A549 (cell line): ENCODE results near the gene LRRC36. TPM values are rescaled to one million over a fixed set of nuclear protein-coding genes. Genes with fewer than 3 reads are reported as not detected.

Source experiments
- ATAC-seq, 2 experiments: fragments of 200-7000 bp in 1 of 2; fragments of >200 bp in 1 of 2; cut with Nextera tagmentation in 1 of 2; cut with Tn5 transposase in 1 of 2; 3 replicates each; pipeline versions ENCODE4 v1.8.0 to v1.9.1; 2018 to 2020; ENCODE audit warnings: mild to moderate bottlenecking in 1 of 2, moderate library complexity in 1 of 2
- CTCF ChIA-PET: fragments of 300-600 bp; sonication (Branson Sonifier 250); formaldehyde crosslinking; extraction: SDS; loops from one replicate; lab custom pipeline; 2021; ENCODE audit warnings: antibody characterized with exemption, inconsistent platforms; lab: Yijun Ruan, JAX
- POLR2A ChIA-PET: fragments of 350-600 bp; formaldehyde crosslinking; extraction: SDS; loops from one replicate; lab custom pipeline; 2021; ENCODE audit warnings: antibody characterized with exemption, inconsistent platforms; lab: Yijun Ruan, JAX
- DNase-seq, 2 experiments: peaks; one replicate each; pipeline versions ENCODE4 v3.0.0 to v3.0.0-alpha.2; 2011 to 2016; ENCODE audit warnings: low read depth in 1 of 2, low spot score in 1 of 2
- FAIRE-seq: peaks from 2 replicates; lab custom pipeline; 2011; peaks lifted over from hg19 to GRCh38; lab: Jason Lieb, UNC
- H3K27ac ChIP-seq, 2 experiments: fragments of >200 bp; sonication (Bioruptor Twin); formaldehyde crosslinking; 3 replicates each; pipeline ENCODE4 v1.5.1; 2016 to 2017
- H3K4me1 ChIP-seq: fragments of >200 bp; sonication (Bioruptor Twin); formaldehyde crosslinking; 3 replicates; pipeline ENCODE4 v1.6.1; 2016
- H3K4me2 ChIP-seq: fragments of >200 bp; sonication (Bioruptor Twin); formaldehyde crosslinking; 3 replicates; pipeline ENCODE4 v1.6.1; 2016
- H3K4me3 ChIP-seq: fragments of >200 bp; sonication (Bioruptor Twin); formaldehyde crosslinking; 3 replicates; pipeline ENCODE4 v1.5.1; 2016
- H3K9me3 ChIP-seq: fragments of >200 bp; sonication (Bioruptor Twin); formaldehyde crosslinking; 3 replicates; pipeline ENCODE4 v1.6.1; 2016
- CBX8 ChIP-seq: fragments of 200-600 bp; sonication (generic); IDR thresholded peaks from 2 replicates; pipeline ENCODE4 v1.6.1; 2016
- EHF ChIP-seq: fragments of 250-450 bp; sonication (Bioruptor Pico); IDR thresholded peaks from 2 replicates; pipeline ENCODE4 v1.5.0; 2020; ENCODE audit warnings: mild to moderate bottlenecking
- ESRRA ChIP-seq: fragments of 150-350 bp; IDR thresholded peaks from 2 replicates; pipeline ENCODE4 v1.6.1; 2014; ENCODE audit warnings: mild to moderate bottlenecking, low read length, borderline replicate concordance
- HOXB5 ChIP-seq: fragments of 250-450 bp; sonication (Bioruptor Pico); IDR thresholded peaks from 2 replicates; pipeline ENCODE4 v1.5.0; 2020; ENCODE audit warnings: mild to moderate bottlenecking, moderate library complexity
- KDM5A ChIP-seq: fragments of 200-600 bp; sonication (generic); IDR thresholded peaks from 2 replicates; pipeline ENCODE4 v1.6.1; 2016; ENCODE audit warnings: antibody characterized with exemption, mild to moderate bottlenecking
- NFE2L2 ChIP-seq: fragments of 150-350 bp; conservative IDR thresholded peaks from 2 replicates; pipeline ENCODE4 v1.6.1; 2014; ENCODE audit warnings: low read length
- NPAS2 ChIP-seq: fragments of 250-450 bp; sonication (Bioruptor Pico); IDR thresholded peaks from 2 replicates; pipeline ENCODE4 v1.8.0; 2022; ENCODE audit warnings: mild to moderate bottlenecking, moderate library complexity, borderline replicate concordance
- PHF8 ChIP-seq: fragments of 200-600 bp; sonication (generic); IDR thresholded peaks from 2 replicates; pipeline ENCODE4 v1.6.1; 2016; ENCODE audit warnings: low read depth, mild to moderate bottlenecking, antibody characterized with exemption, moderate library complexity, borderline replicate concordance
- POLR2A ChIP-seq: IDR thresholded peaks from 2 replicates; pipeline ENCODE4 v1.6.1; 2012; ENCODE audit warnings: mild to moderate bottlenecking, low read length
- POLR2AphosphoS2 ChIP-seq: conservative IDR thresholded peaks from 2 replicates; pipeline ENCODE4 v1.6.1; 2012; ENCODE audit warnings: low read length, improper control_type of control experiment, inconsistent platforms
- RAD21 ChIP-seq, 2 experiments: fragments of >200 bp in 1 of 2; sonication (Bioruptor Twin) in 1 of 2; formaldehyde crosslinking in 1 of 2; IDR thresholded peaks in 1 of 2; conservative IDR thresholded peaks in 1 of 2; 2 replicates in 1 of 2; 3 replicates in 1 of 2; pipeline ENCODE4 v1.6.1; 2012 to 2018; ENCODE audit warnings: inconsistent platforms in 1 of 2
- RNF2 ChIP-seq: fragments of 200-600 bp; sonication (generic); IDR thresholded peaks from 2 replicates; pipeline ENCODE4 v1.6.1; 2016; ENCODE audit warnings: low read depth, mild to moderate bottlenecking, antibody characterized with exemption, moderate library complexity, borderline replicate concordance
- ZFP36 ChIP-seq: fragments of 450-650 bp; IDR thresholded peaks from 2 replicates; pipeline ENCODE4 v1.6.1; 2014; ENCODE audit warnings: borderline replicate concordance; ENCODE audit not compliant: partially characterized antibody
- WGBS: methylation state at CpG from one replicate; pipeline ENCODE4 v1.1.6; 2017; ENCODE audit errors: missing lambda C conversion rate; 5-methylcytosine and 5-hydroxymethylcytosine counted together
- polyA plus RNA-seq, 4 experiments: library from polyadenylated mRNA; depleted of rRNA in 3 of 4; stranded (reverse); fragments of >200 nt; fragmentation: RNase III in 1 of 4; extraction: RNeasy Plus Mini Kit Qiagen cat#74134 plus additional on column Dnase treatment in 1 of 4; gene quantifications; 2 replicates in 3 of 4; 3 replicates in 1 of 4; pipeline ENCODE4 v1.2.3, GENCODE V29; 2011 to 2017
- TF ChIP-seq, protein P1 (sequence below): IDR thresholded peaks from 2 replicates; pipeline ENCODE4 v1.6.1; 2012
- TF ChIP-seq, protein P2 (sequence below): fragments of 200-600 bp; sonication (generic); IDR thresholded peaks from 2 replicates; pipeline ENCODE4 v1.6.1; 2016; ENCODE audit warnings: antibody characterized with exemption, mild to moderate bottlenecking, moderate library complexity
- TF ChIP-seq, protein P3 (sequence below): fragments of >200 bp; sonication (Bioruptor Twin); formaldehyde crosslinking; IDR thresholded peaks from 3 replicates; pipeline ENCODE4 v1.6.1; 2016
- TF ChIP-seq, protein P4 (sequence below): fragments of >200 bp; sonication (Bioruptor Twin); formaldehyde crosslinking; IDR thresholded peaks from 2 replicates; pipeline ENCODE4 v1.6.1; 2016
- TF ChIP-seq, protein P5 (sequence below): fragments of >200 bp; sonication (Bioruptor Twin); formaldehyde crosslinking; IDR thresholded peaks from 3 replicates; pipeline ENCODE4 v1.5.1; 2016
- TF ChIP-seq, protein P6 (sequence below): fragments of 250-450 bp; sonication (Bioruptor Pico); IDR thresholded peaks from 2 replicates; pipeline ENCODE4 v1.5.0; 2020; ENCODE audit warnings: low read depth, mild to moderate bottlenecking, moderate library complexity
- TF ChIP-seq, protein P7 (sequence below): fragments of 250-450 bp; sonication (Bioruptor Pico); IDR thresholded peaks from 2 replicates; pipeline ENCODE4 v1.5.0; 2021; ENCODE audit warnings: mild to moderate bottlenecking, moderate library complexity, borderline replicate concordance

Gene LRRC36
- polyA plus RNA-seq, 2 of the 4 experiments (the other 2 are of a cell fraction), result 0.48 to 0.57 TPM

DNA sequence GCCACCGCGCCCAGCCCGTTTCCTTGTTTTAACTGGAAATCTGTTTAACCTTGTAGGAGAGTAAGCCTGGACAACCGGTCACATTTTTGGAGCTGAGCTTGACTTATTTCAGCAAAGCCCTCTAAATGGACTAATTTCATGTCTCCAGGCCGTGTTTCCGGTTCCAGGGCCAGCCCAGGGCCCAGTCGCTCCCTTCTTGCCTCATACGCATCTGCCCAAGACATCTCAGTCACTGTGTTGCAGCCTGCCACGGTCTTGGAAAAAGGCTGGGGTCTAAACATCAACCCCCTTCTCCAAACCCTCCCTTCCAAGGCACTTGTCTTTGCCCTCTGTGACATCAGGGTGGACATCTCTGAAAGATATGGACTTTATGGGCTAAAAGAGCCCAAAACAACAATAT lies 28.3 kb upstream of the LRRC36 start:
- no peak for FAIRE-seq
- ATAC-seq, result no peak
- H3K27ac ChIP-seq, result no peak overlapping the region
- no peak overlapping the region for H3K4me2 ChIP-seq
- CTCF ChIA-PET, result interaction anchor here (1.5 to 5.1 kb wide), 3 partner anchors 12 to 102 kb away, joined by 4 to 31 read pairs (median 5); partner anchors contain the start of genes KCTD19 and LRRC36
- TF ChIP-seq, protein P1, sequence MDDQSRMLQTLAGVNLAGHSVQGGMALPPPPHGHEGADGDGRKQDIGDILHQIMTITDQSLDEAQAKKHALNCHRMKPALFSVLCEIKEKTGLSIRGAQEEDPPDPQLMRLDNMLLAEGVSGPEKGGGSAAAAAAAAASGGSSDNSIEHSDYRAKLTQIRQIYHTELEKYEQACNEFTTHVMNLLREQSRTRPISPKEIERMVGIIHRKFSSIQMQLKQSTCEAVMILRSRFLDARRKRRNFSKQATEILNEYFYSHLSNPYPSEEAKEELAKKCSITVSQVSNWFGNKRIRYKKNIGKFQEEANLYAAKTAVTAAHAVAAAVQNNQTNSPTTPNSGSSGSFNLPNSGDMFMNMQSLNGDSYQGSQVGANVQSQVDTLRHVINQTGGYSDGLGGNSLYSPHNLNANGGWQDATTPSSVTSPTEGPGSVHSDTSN, result no peak
- TF ChIP-seq, protein P2, sequence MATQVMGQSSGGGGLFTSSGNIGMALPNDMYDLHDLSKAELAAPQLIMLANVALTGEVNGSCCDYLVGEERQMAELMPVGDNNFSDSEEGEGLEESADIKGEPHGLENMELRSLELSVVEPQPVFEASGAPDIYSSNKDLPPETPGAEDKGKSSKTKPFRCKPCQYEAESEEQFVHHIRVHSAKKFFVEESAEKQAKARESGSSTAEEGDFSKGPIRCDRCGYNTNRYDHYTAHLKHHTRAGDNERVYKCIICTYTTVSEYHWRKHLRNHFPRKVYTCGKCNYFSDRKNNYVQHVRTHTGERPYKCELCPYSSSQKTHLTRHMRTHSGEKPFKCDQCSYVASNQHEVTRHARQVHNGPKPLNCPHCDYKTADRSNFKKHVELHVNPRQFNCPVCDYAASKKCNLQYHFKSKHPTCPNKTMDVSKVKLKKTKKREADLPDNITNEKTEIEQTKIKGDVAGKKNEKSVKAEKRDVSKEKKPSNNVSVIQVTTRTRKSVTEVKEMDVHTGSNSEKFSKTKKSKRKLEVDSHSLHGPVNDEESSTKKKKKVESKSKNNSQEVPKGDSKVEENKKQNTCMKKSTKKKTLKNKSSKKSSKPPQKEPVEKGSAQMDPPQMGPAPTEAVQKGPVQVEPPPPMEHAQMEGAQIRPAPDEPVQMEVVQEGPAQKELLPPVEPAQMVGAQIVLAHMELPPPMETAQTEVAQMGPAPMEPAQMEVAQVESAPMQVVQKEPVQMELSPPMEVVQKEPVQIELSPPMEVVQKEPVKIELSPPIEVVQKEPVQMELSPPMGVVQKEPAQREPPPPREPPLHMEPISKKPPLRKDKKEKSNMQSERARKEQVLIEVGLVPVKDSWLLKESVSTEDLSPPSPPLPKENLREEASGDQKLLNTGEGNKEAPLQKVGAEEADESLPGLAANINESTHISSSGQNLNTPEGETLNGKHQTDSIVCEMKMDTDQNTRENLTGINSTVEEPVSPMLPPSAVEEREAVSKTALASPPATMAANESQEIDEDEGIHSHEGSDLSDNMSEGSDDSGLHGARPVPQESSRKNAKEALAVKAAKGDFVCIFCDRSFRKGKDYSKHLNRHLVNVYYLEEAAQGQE, result no peak
- no peak for TF ChIP-seq POLR2A
- TF ChIP-seq RNF2, result no peak
- TF ChIP-seq KDM5A, result no peak
- TF ChIP-seq, protein P3, sequence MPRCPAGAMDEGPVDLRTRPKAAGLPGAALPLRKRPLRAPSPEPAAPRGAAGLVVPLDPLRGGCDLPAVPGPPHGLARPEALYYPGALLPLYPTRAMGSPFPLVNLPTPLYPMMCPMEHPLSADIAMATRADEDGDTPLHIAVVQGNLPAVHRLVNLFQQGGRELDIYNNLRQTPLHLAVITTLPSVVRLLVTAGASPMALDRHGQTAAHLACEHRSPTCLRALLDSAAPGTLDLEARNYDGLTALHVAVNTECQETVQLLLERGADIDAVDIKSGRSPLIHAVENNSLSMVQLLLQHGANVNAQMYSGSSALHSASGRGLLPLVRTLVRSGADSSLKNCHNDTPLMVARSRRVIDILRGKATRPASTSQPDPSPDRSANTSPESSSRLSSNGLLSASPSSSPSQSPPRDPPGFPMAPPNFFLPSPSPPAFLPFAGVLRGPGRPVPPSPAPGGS, result no peak
- TF ChIP-seq NPAS2 (CRISPR knock-in tag), result no peak
- TF ChIP-seq, protein P4, sequence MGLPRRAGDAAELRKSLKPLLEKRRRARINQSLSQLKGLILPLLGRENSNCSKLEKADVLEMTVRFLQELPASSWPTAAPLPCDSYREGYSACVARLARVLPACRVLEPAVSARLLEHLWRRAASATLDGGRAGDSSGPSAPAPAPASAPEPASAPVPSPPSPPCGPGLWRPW, result no peak
- TF ChIP-seq POLR2AphosphoS2, result no peak
- TF ChIP-seq CBX8, result no peak
- no peak for TF ChIP-seq NFE2L2
- no peak for TF ChIP-seq RAD21 (conservative IDR thresholded peaks at IDR 0.05 in 1 of 2, IDR thresholded peaks at IDR 0.05 in 1 of 2)
- TF ChIP-seq HOXB5, result no peak
- no peak for TF ChIP-seq ZFP36
- TF ChIP-seq EHF (CRISPR knock-in tag), result no peak
- no peak for TF ChIP-seq ESRRA
- TF ChIP-seq, protein P5, sequence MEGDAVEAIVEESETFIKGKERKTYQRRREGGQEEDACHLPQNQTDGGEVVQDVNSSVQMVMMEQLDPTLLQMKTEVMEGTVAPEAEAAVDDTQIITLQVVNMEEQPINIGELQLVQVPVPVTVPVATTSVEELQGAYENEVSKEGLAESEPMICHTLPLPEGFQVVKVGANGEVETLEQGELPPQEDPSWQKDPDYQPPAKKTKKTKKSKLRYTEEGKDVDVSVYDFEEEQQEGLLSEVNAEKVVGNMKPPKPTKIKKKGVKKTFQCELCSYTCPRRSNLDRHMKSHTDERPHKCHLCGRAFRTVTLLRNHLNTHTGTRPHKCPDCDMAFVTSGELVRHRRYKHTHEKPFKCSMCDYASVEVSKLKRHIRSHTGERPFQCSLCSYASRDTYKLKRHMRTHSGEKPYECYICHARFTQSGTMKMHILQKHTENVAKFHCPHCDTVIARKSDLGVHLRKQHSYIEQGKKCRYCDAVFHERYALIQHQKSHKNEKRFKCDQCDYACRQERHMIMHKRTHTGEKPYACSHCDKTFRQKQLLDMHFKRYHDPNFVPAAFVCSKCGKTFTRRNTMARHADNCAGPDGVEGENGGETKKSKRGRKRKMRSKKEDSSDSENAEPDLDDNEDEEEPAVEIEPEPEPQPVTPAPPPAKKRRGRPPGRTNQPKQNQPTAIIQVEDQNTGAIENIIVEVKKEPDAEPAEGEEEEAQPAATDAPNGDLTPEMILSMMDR, result no peak
- TF ChIP-seq, protein P6, sequence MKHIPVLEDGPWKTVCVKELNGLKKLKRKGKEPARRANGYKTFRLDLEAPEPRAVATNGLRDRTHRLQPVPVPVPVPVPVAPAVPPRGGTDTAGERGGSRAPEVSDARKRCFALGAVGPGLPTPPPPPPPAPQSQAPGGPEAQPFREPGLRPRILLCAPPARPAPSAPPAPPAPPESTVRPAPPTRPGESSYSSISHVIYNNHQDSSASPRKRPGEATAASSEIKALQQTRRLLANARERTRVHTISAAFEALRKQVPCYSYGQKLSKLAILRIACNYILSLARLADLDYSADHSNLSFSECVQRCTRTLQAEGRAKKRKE (CRISPR knock-in tag), result no peak
- TF ChIP-seq, protein P7, sequence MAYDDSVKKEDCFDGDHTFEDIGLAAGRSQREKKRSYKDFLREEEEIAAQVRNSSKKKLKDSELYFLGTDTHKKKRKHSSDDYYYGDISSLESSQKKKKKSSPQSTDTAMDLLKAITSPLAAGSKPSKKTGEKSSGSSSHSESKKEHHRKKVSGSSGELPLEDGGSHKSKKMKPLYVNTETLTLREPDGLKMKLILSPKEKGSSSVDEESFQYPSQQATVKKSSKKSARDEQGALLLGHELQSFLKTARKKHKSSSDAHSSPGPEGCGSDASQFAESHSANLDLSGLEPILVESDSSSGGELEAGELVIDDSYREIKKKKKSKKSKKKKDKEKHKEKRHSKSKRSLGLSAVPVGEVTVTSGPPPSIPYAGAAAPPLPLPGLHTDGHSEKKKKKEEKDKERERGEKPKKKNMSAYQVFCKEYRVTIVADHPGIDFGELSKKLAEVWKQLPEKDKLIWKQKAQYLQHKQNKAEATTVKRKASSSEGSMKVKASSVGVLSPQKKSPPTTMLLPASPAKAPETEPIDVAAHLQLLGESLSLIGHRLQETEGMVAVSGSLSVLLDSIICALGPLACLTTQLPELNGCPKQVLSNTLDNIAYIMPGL, result no peak
- TF ChIP-seq PHF8, result no peak
- TF ChIP-seq, all 56 proteins: peak for 0
- H3K9me3 ChIP-seq, result no peaks in the 10 kb centered on the region
- WGBS, result 84% methylated on average over 9 of the region's 9 CpGs
- H3K4me3 ChIP-seq, result no peak overlapping the region
- DNase-seq, result no peak
- POLR2A ChIA-PET, result no interaction called here
- H3K4me1 ChIP-seq, result no peaks in the 10 kb centered on the region
